ENCODE data around the gene OLFM4.

OLFM4 gene

GRCh38 chr13:53014495-53015443, 13.8 kb upstream of the OLFM4 start:
- no peak for DNase-seq (ENCODE audit: low read depth)

- DNase-seq (ENCODE audit: low read depth) = no peak
Observed at GRCh38 chr13:53015971-53016370, 12.6 kb upstream of the OLFM4 start.

- no peak for DNase-seq (ENCODE audit: low read depth)
Observed at GRCh38 chr13:53017433-53017970, 11.1 kb upstream of the OLFM4 start.

- no peak for DNase-seq (ENCODE audit: low read depth)
Observed at GRCh38 chr13:53018690-53019647, 9.6 kb upstream of the OLFM4 start.

GRCh38 chr13:53020764-53021335, 7.8 kb upstream of the OLFM4 start:
- DNase-seq (ENCODE audit: low read depth) = no peak

GRCh38 chr13:53023246-53023645, 5.4 kb upstream of the OLFM4 start:
- no peak for DNase-seq (ENCODE audit: low read depth)

GRCh38 chr13:53028063-53028462, 550 bp upstream of the OLFM4 start:
- no peak for DNase-seq (ENCODE audit: low read depth)

- no peak for DNase-seq (ENCODE audit: low read depth)
Observed at GRCh38 chr13:53032849-53033248, 4.2 kb downstream of the OLFM4 start.

GRCh38 chr13:53038993-53039392, 10.4 kb downstream of the OLFM4 start:
- DNase-seq (ENCODE audit: low read depth) = no peak

- no peak for DNase-seq (ENCODE audit: low read depth)
Observed at GRCh38 chr13:53041968-53042516, 13.4 kb downstream of the OLFM4 start.

GRCh38 chr13:53042877-53043276, 14.3 kb downstream of the OLFM4 start:
- no peak for DNase-seq (ENCODE audit: low read depth)

GRCh38 chr13:53043398-53043797, 14.8 kb downstream of the OLFM4 start:
- DNase-seq (ENCODE audit: low read depth) = no peak

- no peak for DNase-seq (ENCODE audit: low read depth)
Observed at GRCh38 chr13:53045189-53045588, 16.6 kb downstream of the OLFM4 start.

- no peak for DNase-seq (ENCODE audit: low read depth)
Observed at GRCh38 chr13:53048880-53049279, 20.3 kb downstream of the OLFM4 start.

- no peak for DNase-seq (ENCODE audit: low read depth)
Observed at GRCh38 chr13:53050151-53050550, 21.5 kb downstream of the OLFM4 start.

GRCh38 chr13:53052675-53053074, 24.1 kb downstream of the OLFM4 start:
- DNase-seq (ENCODE audit: low read depth) = no peak

- no peak for DNase-seq (ENCODE audit: low read depth)
Observed at GRCh38 chr13:53054569-53054968, 26.0 kb downstream of the OLFM4 start.

- no peak for DNase-seq (ENCODE audit: low read depth)
Observed at GRCh38 chr13:53058065-53058679, 29.6 kb downstream of the OLFM4 start.

GRCh38 chr13:53060840-53061490, 32.4 kb downstream of the OLFM4 start:
- DNase-seq (ENCODE audit: low read depth) = no peak

- no peak for DNase-seq (ENCODE audit: low read depth)
Observed at GRCh38 chr13:53064731-53065130, 36.1 kb downstream of the OLFM4 start.

GRCh38 chr13:53066411-53066810, 37.8 kb downstream of the OLFM4 start:
- no peak for DNase-seq (ENCODE audit: low read depth)
